Heart left ventricle (tissue), 16 donors: ENCODE data around the gene EIF2D. TPM values are rescaled to one million over a fixed set of nuclear protein-coding genes. Genes with fewer than 3 reads are reported as not detected.
A peak's percentile ranks its signal among the peaks of the same experiment; 100 is the strongest.

Experiments
- ATAC-seq, 4 donors: fragments of 200-7000 bp; cut with Tn5 transposase; one replicate each; pipeline ENCODE4 v1.9.1; 2020 to 2022; ENCODE audit warnings: moderate library complexity in 4 of 4, mild to moderate bottlenecking in 3 of 4, moderate number of reproducible peaks in 1 of 4
- DNase-seq, 5 donors: peaks; one replicate each; pipeline ENCODE4 v3.0.0-alpha.2; 2020
- H3K27ac ChIP-seq, 12 donors: fragments of 200-600 bp; sonication (generic) in 4 of 12; one replicate each; pipeline versions ENCODE4 v1.5.0 to v1.8.0; 2016 to 2022; ENCODE audit warnings: mild to moderate bottlenecking in 2 of 12
- H3K27me3 ChIP-seq, 9 donors: fragments of 200-600 bp; sonication (generic) in 2 of 9; one replicate each; pipeline versions ENCODE4 v1.5.1 to v1.8.0; 2016 to 2022; ENCODE audit warnings: mild to moderate bottlenecking in 3 of 9
- H3K36me3 ChIP-seq, 9 donors: fragments of 200-600 bp; sonication (generic) in 2 of 9; one replicate each; pipeline versions ENCODE4 v1.5.0 to v1.8.0; 2018 to 2022; ENCODE audit warnings: mild to moderate bottlenecking in 2 of 9
- H3K4me1 ChIP-seq, 12 donors: fragments of 200-600 bp; sonication (generic) in 4 of 12; one replicate each; pipeline versions ENCODE4 v1.5.0 to v1.8.0; 2016 to 2022; ENCODE audit warnings: mild to moderate bottlenecking in 3 of 12
- H3K4me3 ChIP-seq, 12 donors: fragments of 200-600 bp; sonication (generic) in 4 of 12; one replicate each; pipeline versions ENCODE4 v1.5.0 to v1.8.0; 2017 to 2022; ENCODE audit warnings: mild to moderate bottlenecking in 9 of 12, moderate library complexity in 4 of 12
- H3K9me3 ChIP-seq, 12 donors: fragments of 200-600 bp; sonication (generic) in 4 of 12; one replicate each; pipeline versions ENCODE4 v1.5.0 to v1.8.0; 2016 to 2022; ENCODE audit warnings: mild to moderate bottlenecking in 1 of 12
- POLR2A ChIP-seq, 2 donors: fragments of 450-650 bp; IDR thresholded peaks; one replicate each; pipeline ENCODE4 v1.6.1; 2017; ENCODE audit warnings: antibody characterized with exemption in 2 of 2, mild to moderate bottlenecking in 2 of 2, moderate library complexity in 2 of 2
- WGBS, 4 donors: extraction: QIAGEN DNeasy Blood & Tissue Kit in 2 of 4; methylation state at CpG; one replicate each; pipeline versions ENCODE4 v1.1.5 to v1.1.7; 2013 to 2018; 5-methylcytosine and 5-hydroxymethylcytosine counted together
- intact Hi-C, 10 donors: fragments of 100-400 bp; cut with DNase I; formaldehyde crosslinking; loops; one replicate each; pipeline versions ENCODE4 v1.11.1 to v1.14.2; 2022
- polyA plus RNA-seq, 2 donors: library from polyadenylated mRNA; stranded (reverse); fragments of 200-250 nt; gene quantifications; one replicate each; pipeline ENCODE4 v1.2.3, GENCODE V29; 2013
- total RNA-seq, 9 donors: library from RNA; depleted of rRNA in 2 of 9; stranded (reverse); fragments of >200 nt in 2 of 9; fragmentation: NEBNext Ultra II Directional in 3 of 9; extraction: Animal tissue kit (Norgen Biotek cat#: 25700) in 3 of 9; gene quantifications; one replicate each; pipeline versions ENCODE4 v1.1.0 to v1.2.4, GENCODE V29; 2016 to 2023
- TF ChIP-seq, protein P1 (sequence below), 12 donors: fragments of 200-600 bp; sonication (generic) in 4 of 12; IDR thresholded peaks; one replicate each; pipeline versions ENCODE4 v1.5.0 to v1.8.0; 2018 to 2022; ENCODE audit warnings: antibody characterized with exemption in 12 of 12, mild to moderate bottlenecking in 5 of 12
- donor health status: ischemic (EF 13 %, LVEDD 7.1; RV severe dilation, severe dysfunction).
- donor health status: healthy with polysubstance abuse.
- donor health status: DM: no; HTN: yes; CAD: no.
- donor health status: DM: no; HTN: no; CAD: no.
- donor health status: ischemic (EF 25% LVEDD 6.9; RV normal size, moderate dysfunction).
- donor health status: ischemic (EF 25% LVEDD 5.7; RV mildly dilated, moderate dysfunction).
- donor health status: healthy.
- donor health status: DM: yes; HTN: yes; CAD: no.
- donor health status: ischemic (EF 35%, LVEDD 5.7; RV mildly dilated, moderate dysfunction).
- donor health status: nonischemic (EF 11% LVEDD 7.7; RV severe dilation, severe dysfunction).
- donor health status: DM: yes; HTN: yes; CAD: no.
- donor health status: PGD.
- donor health status: ischemic (EF 29% LVEDD 5.4; RV normal size, mild dysfunction).
- donor health status: nonischemic (EF 23%, LVEDD 6.1; RV moderate dilation, normal function).

Gene EIF2D
- total and polyA plus RNA-seq, 11 donors: 15.6 to 37.5 (median 27.6) TPM

DNA sequence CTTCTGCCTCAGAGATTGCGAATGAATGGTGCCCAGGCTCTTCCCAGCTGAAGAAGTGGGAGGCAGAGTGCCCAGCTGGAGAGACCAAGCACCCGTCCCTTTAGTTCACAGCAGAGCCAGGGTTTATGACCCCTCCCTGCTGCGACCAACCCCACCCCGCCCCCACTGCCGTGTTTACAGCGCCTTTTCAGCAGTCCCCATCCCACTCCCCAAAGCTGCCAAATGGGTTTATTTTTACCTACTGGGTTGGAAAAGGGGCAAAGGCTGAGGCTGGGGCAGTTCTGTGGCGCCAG lies 46.7 kb upstream of the EIF2D start:
- H3K36me3 ChIP-seq: no peaks in the 10 kb centered on the region
- DNase-seq (peak in 1 of 5 donors; percentile 49), ATAC-seq (peak; percentile 12 to 25 (median 14))
- TF ChIP-seq, protein P1, sequence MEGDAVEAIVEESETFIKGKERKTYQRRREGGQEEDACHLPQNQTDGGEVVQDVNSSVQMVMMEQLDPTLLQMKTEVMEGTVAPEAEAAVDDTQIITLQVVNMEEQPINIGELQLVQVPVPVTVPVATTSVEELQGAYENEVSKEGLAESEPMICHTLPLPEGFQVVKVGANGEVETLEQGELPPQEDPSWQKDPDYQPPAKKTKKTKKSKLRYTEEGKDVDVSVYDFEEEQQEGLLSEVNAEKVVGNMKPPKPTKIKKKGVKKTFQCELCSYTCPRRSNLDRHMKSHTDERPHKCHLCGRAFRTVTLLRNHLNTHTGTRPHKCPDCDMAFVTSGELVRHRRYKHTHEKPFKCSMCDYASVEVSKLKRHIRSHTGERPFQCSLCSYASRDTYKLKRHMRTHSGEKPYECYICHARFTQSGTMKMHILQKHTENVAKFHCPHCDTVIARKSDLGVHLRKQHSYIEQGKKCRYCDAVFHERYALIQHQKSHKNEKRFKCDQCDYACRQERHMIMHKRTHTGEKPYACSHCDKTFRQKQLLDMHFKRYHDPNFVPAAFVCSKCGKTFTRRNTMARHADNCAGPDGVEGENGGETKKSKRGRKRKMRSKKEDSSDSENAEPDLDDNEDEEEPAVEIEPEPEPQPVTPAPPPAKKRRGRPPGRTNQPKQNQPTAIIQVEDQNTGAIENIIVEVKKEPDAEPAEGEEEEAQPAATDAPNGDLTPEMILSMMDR (IDR thresholded peaks at IDR 0.05): no peak
- TF ChIP-seq POLR2A (IDR thresholded peaks at IDR 0.05): no peak
- 35 to 55% (median 43%) methylated on average over 7 of the region's 7 CpGs for WGBS, 4 donors
- peaks cover 0 to 5% (median 0%) of the 10 kb centered on the region in 9 donors for H3K27me3 ChIP-seq
- H3K4me1 ChIP-seq: peaks cover 5 to 92% (median 60%) of the 10 kb centered on the region in 12 donors
- intact Hi-C loops: loop anchor here in 4 of 10 donors (2.0 to 10.0 kb wide), 5 partner anchors 26 to 66 kb away; partner anchors contain the start of gene MAPKAPK2 (in 3 of the 4)
- H3K4me3 ChIP-seq: peak overlapping the region in 8 of 12 donors; percentile 21 to 46 (median 34)
- H3K9me3 ChIP-seq: no peaks in the 10 kb centered on the region
- H3K27ac ChIP-seq: peak overlapping the region; percentile 78 to 96 (median 88)

DNA sequence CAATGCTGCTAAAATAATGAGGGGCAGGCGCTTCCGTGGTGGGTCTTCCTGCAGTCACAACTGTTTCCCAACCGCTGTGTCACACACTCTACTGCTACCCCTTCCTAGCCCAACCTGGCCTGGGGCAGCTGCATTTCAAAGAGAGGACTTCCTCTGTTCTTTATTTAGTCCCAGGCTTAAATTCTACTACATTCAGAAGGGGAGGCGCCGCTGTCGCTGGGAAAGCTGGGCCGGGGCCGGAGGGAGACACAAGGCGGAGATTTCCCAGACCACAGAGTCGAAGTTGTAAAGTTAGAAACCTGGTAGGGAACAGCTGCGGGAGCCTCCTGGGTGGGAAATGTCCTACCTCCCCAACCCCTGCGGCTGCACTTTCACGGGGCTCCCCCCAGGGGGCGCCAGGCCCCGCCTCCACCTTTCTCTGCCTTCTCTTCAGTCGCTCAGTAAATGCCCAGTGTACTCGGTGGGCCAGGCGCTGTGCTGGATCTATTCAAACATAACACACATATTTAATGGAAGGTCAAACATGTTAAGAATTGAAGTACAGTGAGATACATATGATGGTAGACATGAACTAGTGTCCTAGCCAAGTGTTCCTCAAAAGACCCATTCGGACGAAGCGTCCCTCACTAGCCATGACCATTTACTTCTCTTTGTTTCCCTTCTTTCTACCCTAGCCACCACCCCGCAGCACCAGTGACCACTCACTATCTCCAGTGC lies 46.2 kb upstream of the EIF2D start:
- peak overlapping the region; percentile 78 to 96 (median 88) for H3K27ac ChIP-seq
- peak in 1 of 2 donors; percentile 17 for TF ChIP-seq POLR2A (IDR thresholded peaks at IDR 0.05)
- TF ChIP-seq, protein P1 (IDR thresholded peaks at IDR 0.05): peak; percentile 69 to 90 (median 87)
- DNase-seq (peak; percentile 60 to 82 (median 64)), ATAC-seq (peak; percentile 48 to 59 (median 56))
- H3K4me3 ChIP-seq: peak overlapping the region in 9 of 12 donors; percentile 1 to 46 (median 31)
- intact Hi-C loops: loop anchor here in 4 of 10 donors (2.0 to 10.0 kb wide), 5 partner anchors 26 to 66 kb away; partner anchors contain the start of gene MAPKAPK2 (in 3 of the 4)
- WGBS, 4 donors: 11 to 18% (median 12%) methylated on average over 21 to 22 of the region's 22 CpGs
- no peaks in the 10 kb centered on the region for H3K27me3 ChIP-seq
- H3K9me3 ChIP-seq: no peaks in the 10 kb centered on the region
- no peaks in the 10 kb centered on the region for H3K36me3 ChIP-seq
- peaks cover 5 to 92% (median 59%) of the 10 kb centered on the region in 12 donors for H3K4me1 ChIP-seq

DNA sequence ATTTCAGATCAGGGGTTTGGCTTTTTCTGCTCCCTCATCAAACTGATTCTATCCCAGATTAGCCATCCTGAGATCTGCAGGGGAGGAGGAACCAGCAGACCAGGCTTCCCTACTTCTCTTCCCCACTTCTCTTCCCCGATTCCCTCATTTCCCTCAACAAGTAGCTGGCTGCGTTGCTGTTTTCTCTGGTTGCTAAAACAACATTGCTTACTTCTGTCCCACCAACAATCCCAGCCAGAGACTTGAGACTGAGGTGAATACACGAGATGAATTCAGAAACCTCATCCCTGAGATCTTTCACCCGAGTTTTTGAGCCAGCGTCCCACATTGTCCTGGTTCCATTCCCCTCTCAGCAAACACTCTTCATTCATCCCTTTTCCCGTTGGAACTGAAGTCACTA lies 45.5 kb upstream of the EIF2D start:
- Histone ChIP-seq H3K36me3 (no peaks in the 10 kb centered on the region), H3K27me3 (no peaks in the 10 kb centered on the region), H3K4me1 (peaks cover 5 to 92% (median 61%) of the 10 kb centered on the region in 12 donors), H3K4me3 (peak overlapping the region in 2 of 12 donors; percentile 23 to 46), H3K27ac (peak overlapping the region in 11 of 12 donors; percentile 80 to 96 (median 88)), H3K9me3 (no peaks in the 10 kb centered on the region)
- ATAC-seq: no peak
- no peak for TF ChIP-seq POLR2A (IDR thresholded peaks at IDR 0.05)
- TF ChIP-seq, protein P1 (IDR thresholded peaks at IDR 0.05): no peak
- intact Hi-C loops: loop anchor here in 4 of 10 donors (2.0 to 10.0 kb wide), 5 partner anchors 27 to 67 kb away; partner anchors contain the start of gene MAPKAPK2 (in 3 of the 4)
- WGBS, 4 donors: 25 to 44% (median 28%) methylated on average over 5 to 6 of the region's 6 CpGs
- no peak for DNase-seq

DNA sequence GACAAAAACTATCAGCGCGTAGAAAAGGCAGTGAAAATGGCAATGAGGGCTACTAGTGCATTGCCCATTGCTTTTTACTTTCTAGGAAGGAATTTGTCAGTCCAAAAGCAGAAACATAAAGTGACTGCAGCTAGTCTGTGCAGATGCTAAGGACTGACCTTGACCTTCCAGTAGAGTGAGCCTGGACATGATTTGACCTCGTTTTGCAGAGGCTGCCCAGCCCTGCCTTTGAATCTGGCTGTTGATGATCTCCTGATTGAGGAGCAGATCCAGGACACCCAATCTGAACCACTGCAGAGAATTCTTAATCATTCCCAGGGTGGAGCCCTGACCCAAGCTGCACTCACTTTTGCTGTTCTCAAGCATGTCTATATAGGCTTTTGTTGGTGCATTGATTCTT lies 44.7 kb upstream of the EIF2D start:
- WGBS, 4 donors: 70 to 83% (median 75%) methylated on average over 3 of the region's 3 CpGs
- intact Hi-C loops: loop anchor here in 3 of 10 donors (5.0 to 10.0 kb wide), 3 partner anchors 35 to 68 kb away; no protein-coding TSS in a partner anchor
- peak overlapping the region in 6 of 12 donors; percentile 4 to 96 (median 84) for H3K27ac ChIP-seq
- no peak for DNase-seq
- no peaks in the 10 kb centered on the region for H3K9me3 ChIP-seq
- H3K36me3 ChIP-seq: no peaks in the 10 kb centered on the region
- H3K4me3 ChIP-seq: no peak overlapping the region
- H3K27me3 ChIP-seq: no peaks in the 10 kb centered on the region
- ATAC-seq: no peak
- peaks cover 5 to 92% (median 65%) of the 10 kb centered on the region in 12 donors for H3K4me1 ChIP-seq
- TF ChIP-seq, protein P1 (IDR thresholded peaks at IDR 0.05): no peak
- no peak for TF ChIP-seq POLR2A (IDR thresholded peaks at IDR 0.05)
